ENCODE measurements around the gene PRLR. TPM values are rescaled to one million over a fixed set of nuclear protein-coding genes. Genes with fewer than 3 reads are reported as not detected.

PRLR gene
- polyA plus RNA-seq, 1 donor from 2014 or later, result 0.50 TPM

DNA sequence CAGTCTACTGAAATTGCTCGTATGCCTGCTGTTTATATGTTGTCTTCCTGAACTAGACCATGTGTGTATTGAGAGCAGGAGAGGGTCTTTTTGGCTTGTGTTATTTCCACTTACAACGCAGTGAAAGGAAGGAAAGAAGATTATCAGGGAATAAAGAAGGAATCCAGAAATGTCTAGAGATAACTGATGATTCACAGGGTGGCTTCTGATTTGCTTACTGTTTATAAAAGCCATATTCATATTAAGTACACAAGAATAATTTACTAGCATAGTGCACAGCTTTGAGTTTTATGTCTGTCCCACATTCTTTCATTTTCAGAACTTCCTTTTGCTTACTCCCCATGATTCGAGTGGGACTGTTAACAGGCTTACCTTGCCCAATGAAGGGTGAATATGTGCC, 72.1 kb downstream of the PRLR start:
- TF ChIP-seq POLR2AphosphoS5 (IDR thresholded peaks at IDR 0.05), result no peak
- TF ChIP-seq TAF1 (IDR thresholded peaks at IDR 0.05; ENCODE audit: low read depth), result no peak
- no peak for TF ChIP-seq RAD21 (conservative IDR thresholded peaks at IDR 0.05)
- TF ChIP-seq MXI1 (conservative IDR thresholded peaks at IDR 0.05; ENCODE audit: poor library complexity, severe bottlenecking), result no peak
- TF ChIP-seq EZH2 (IDR thresholded peaks at IDR 0.05; ENCODE audit: borderline replicate concordance, insufficient read depth, low read length, poor library complexity, severe bottlenecking), result no peak
- TF ChIP-seq EP300 (conservative IDR thresholded peaks at IDR 0.05; ENCODE audit: poor library complexity, severe bottlenecking), result no peak
- TF ChIP-seq, protein P1, sequence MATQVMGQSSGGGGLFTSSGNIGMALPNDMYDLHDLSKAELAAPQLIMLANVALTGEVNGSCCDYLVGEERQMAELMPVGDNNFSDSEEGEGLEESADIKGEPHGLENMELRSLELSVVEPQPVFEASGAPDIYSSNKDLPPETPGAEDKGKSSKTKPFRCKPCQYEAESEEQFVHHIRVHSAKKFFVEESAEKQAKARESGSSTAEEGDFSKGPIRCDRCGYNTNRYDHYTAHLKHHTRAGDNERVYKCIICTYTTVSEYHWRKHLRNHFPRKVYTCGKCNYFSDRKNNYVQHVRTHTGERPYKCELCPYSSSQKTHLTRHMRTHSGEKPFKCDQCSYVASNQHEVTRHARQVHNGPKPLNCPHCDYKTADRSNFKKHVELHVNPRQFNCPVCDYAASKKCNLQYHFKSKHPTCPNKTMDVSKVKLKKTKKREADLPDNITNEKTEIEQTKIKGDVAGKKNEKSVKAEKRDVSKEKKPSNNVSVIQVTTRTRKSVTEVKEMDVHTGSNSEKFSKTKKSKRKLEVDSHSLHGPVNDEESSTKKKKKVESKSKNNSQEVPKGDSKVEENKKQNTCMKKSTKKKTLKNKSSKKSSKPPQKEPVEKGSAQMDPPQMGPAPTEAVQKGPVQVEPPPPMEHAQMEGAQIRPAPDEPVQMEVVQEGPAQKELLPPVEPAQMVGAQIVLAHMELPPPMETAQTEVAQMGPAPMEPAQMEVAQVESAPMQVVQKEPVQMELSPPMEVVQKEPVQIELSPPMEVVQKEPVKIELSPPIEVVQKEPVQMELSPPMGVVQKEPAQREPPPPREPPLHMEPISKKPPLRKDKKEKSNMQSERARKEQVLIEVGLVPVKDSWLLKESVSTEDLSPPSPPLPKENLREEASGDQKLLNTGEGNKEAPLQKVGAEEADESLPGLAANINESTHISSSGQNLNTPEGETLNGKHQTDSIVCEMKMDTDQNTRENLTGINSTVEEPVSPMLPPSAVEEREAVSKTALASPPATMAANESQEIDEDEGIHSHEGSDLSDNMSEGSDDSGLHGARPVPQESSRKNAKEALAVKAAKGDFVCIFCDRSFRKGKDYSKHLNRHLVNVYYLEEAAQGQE (IDR thresholded peaks at IDR 0.05; ENCODE audit: borderline replicate concordance), result no peak
- TF ChIP-seq, protein P2, sequence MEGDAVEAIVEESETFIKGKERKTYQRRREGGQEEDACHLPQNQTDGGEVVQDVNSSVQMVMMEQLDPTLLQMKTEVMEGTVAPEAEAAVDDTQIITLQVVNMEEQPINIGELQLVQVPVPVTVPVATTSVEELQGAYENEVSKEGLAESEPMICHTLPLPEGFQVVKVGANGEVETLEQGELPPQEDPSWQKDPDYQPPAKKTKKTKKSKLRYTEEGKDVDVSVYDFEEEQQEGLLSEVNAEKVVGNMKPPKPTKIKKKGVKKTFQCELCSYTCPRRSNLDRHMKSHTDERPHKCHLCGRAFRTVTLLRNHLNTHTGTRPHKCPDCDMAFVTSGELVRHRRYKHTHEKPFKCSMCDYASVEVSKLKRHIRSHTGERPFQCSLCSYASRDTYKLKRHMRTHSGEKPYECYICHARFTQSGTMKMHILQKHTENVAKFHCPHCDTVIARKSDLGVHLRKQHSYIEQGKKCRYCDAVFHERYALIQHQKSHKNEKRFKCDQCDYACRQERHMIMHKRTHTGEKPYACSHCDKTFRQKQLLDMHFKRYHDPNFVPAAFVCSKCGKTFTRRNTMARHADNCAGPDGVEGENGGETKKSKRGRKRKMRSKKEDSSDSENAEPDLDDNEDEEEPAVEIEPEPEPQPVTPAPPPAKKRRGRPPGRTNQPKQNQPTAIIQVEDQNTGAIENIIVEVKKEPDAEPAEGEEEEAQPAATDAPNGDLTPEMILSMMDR (IDR thresholded peaks at IDR 0.05; ENCODE audit: poor library complexity, severe bottlenecking), result no peak
- no peaks in the 10 kb centered on the region for H3K9me2 ChIP-seq (ENCODE audit: insufficient read depth, low read length)
- no peaks in the 10 kb centered on the region for H3K27me3 ChIP-seq (ENCODE audit: insufficient read depth, low read depth, low read length)
- H3K4me2 ChIP-seq (ENCODE audit: low read length), result no peak overlapping the region
- H3K4me3 ChIP-seq (ENCODE audit: low read length), result no peak overlapping the region
- H3K27ac ChIP-seq (ENCODE audit: low read length), result no peak overlapping the region
- H3F3A ChIP-seq (ENCODE audit: insufficient read depth, low read length, poor library complexity, severe bottlenecking), result no peaks in the 10 kb centered on the region
- no peak overlapping the region for H3K9ac ChIP-seq (ENCODE audit: low read length)
- H3K36me3 ChIP-seq (ENCODE audit: insufficient read depth, low read length), result no peaks in the 10 kb centered on the region
- no peak overlapping the region for H2AFZ ChIP-seq (ENCODE audit: low read depth, low read length)
- no peaks in the 10 kb centered on the region for H3K9me3 ChIP-seq (ENCODE audit: low read length)
- H3K79me2 ChIP-seq (replicated peaks; ENCODE audit: insufficient read depth, low read length), result no peaks in the 10 kb centered on the region
- no peaks in the 10 kb centered on the region for H4K20me1 ChIP-seq (ENCODE audit: insufficient read depth)

DNA sequence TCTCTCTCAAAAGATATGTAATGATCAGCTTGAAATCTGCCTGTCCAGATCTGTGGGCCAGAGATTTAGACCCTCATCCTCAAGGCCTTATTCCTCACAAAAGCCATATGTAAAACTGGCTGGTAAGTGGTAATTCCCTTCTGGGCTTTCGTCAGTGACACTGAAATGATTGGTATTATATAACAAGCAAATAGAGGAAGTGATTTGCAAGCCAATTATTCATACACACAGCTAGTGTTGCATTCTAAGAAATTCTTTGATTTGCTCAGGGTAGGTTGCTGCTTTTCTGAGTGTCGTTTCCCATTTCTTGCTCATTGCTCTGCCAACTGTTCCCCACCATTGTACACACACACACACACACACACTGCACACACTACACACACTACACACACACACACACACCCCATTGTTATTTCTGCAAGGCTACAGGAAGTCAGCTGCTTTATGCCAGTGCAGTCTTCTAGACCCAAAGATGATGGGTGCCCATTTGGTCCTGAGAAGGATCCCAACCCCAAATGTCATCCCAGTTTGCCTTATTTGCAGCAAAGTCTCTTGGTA, 76.8 kb downstream of the PRLR start:
- peak overlapping the region; percentile 31 for H3K4me3 ChIP-seq (ENCODE audit: low read length)
- H3K9me3 ChIP-seq (ENCODE audit: low read length), result no peaks in the 10 kb centered on the region
- no peaks in the 10 kb centered on the region for H3K9me2 ChIP-seq (ENCODE audit: insufficient read depth, low read length)
- H3K27ac ChIP-seq (ENCODE audit: low read length), result peak overlapping the region; percentile 54
- H3K27me3 ChIP-seq (ENCODE audit: insufficient read depth, low read depth, low read length), result no peaks in the 10 kb centered on the region
- TF ChIP-seq, protein P1 (IDR thresholded peaks at IDR 0.05; ENCODE audit: borderline replicate concordance), result no peak
- TF ChIP-seq MXI1 (conservative IDR thresholded peaks at IDR 0.05; ENCODE audit: poor library complexity, severe bottlenecking) (no peak), EZH2 (IDR thresholded peaks at IDR 0.05; ENCODE audit: borderline replicate concordance, insufficient read depth, low read length, poor library complexity, severe bottlenecking) (no peak), TAF1 (IDR thresholded peaks at IDR 0.05; ENCODE audit: low read depth) (no peak), EP300 (conservative IDR thresholded peaks at IDR 0.05; ENCODE audit: poor library complexity, severe bottlenecking) (peak; percentile 44), POLR2AphosphoS5 (IDR thresholded peaks at IDR 0.05) (peak; percentile 40), RAD21 (conservative IDR thresholded peaks at IDR 0.05) (no peak), SMC3 (conservative IDR thresholded peaks at IDR 0.05; ENCODE audit: poor library complexity) (no peak)
- TF ChIP-seq, protein P2 (IDR thresholded peaks at IDR 0.05; ENCODE audit: poor library complexity, severe bottlenecking), result no peak
- no peak overlapping the region for H2AFZ ChIP-seq (ENCODE audit: low read depth, low read length)
- H4K20me1 ChIP-seq (ENCODE audit: insufficient read depth), result no peaks in the 10 kb centered on the region
- peak overlapping the region; percentile 9 for H3K4me2 ChIP-seq (ENCODE audit: low read length)
- peak overlapping the region; percentile 24 for H3K9ac ChIP-seq (ENCODE audit: low read length)
- H3F3A ChIP-seq (ENCODE audit: insufficient read depth, low read length, poor library complexity, severe bottlenecking), result no peaks in the 10 kb centered on the region
- no peaks in the 10 kb centered on the region for H3K79me2 ChIP-seq (replicated peaks; ENCODE audit: insufficient read depth, low read length)
- H3K36me3 ChIP-seq (ENCODE audit: insufficient read depth, low read length), result no peaks in the 10 kb centered on the region

Data from neural cell (in vitro differentiated cells).